Measurements from ENCODE around the gene OLFM1.

- TF ChIP-seq FOXM1 (IDR thresholded peaks at IDR 0.05; ENCODE audit: low read depth) (no peak), FOXM1 (CRISPR knock-in tag; IDR thresholded peaks at IDR 0.05; ENCODE audit: low read depth) (no peak), YBX1 (IDR thresholded peaks at IDR 0.05) (no peak), POLR2AphosphoS5 (IDR thresholded peaks at IDR 0.05; ENCODE audit: control insufficient read depth, insufficient read depth, low read depth, low read length) (no peak), STAT5A (IDR thresholded peaks at IDR 0.05; ENCODE audit: borderline replicate concordance, low read length) (no peak), CTCF (IDR thresholded peaks at IDR 0.05 in 2 of 3, conservative IDR thresholded peaks at IDR 0.05 in 1 of 3; ENCODE audit: insufficient read depth in 2 of 3, low read depth in 1 of 3, low read length in 3 of 3) (no peak), CGGBP1 (CRISPR knock-in tag; IDR thresholded peaks at IDR 0.05) (no peak), POLR2A (conservative IDR thresholded peaks at IDR 0.05) (no peak), RAD21 (CRISPR knock-in tag; conservative IDR thresholded peaks at IDR 0.05 in 1 of 2, IDR thresholded peaks at IDR 0.05 in 1 of 2) (no peak), ZNF318 (IDR thresholded peaks at IDR 0.05; ENCODE audit: borderline replicate concordance in 1 of 2, low read depth in 1 of 2) (no peak)
Measured at GRCh38 chr9:135083831-135084230, 3.6 kb upstream of the OLFM1 start.

Measured in K562 (cell line).